Measurements from ENCODE around the gene BOLA1.

DNA sequence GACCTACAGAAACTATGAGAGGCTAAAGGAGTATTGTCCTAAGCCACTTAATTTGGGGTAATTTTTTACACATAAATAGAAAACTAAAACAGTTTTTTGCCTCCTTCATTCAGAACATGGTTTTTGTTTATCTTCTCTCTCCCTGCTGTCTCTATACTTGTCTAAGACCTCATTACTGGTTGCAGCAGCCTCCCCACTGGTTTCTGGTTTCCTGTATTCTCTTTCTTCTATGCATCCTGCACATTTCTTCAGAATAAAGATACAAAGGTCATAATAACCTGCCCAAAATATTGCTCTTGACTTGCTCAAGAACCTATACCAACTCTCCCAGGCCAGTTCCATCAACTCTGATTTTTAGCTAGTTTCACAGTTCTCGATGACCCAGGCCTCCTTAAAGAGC is 19.8 kb upstream of the BOLA1 start:
- TF ChIP-seq EZH2 (IDR thresholded peaks at IDR 0.05) (no peak), POLR2AphosphoS5 (IDR thresholded peaks at IDR 0.05; ENCODE audit: borderline replicate concordance, low read depth, low read length) (no peak), FOXP2 (optimal IDR thresholded peaks at IDR 0.05; ENCODE audit: control extremely low read depth, extremely low read length, insufficient read depth) (no peak)

Data from SK-N-MC (cell line).